ENCODE results near the gene CAMTA1.

Gene CAMTA1

GRCh38 chr1:7432102-7432899, 647.0 kb downstream of the CAMTA1 start:
- DNase-seq (ENCODE audit: low spot score in 2 of 2) (no peak), ATAC-seq (no peak)
- H3K9me3 Mint-ChIP-seq = peaks cover 4% of the 10 kb centered on the region
- H3K36me3 Mint-ChIP-seq = no peaks in the 10 kb centered on the region
- no peak overlapping the region for H3K27ac Mint-ChIP-seq
- H3K4me3 Mint-ChIP-seq = no peak overlapping the region
- no peaks in the 10 kb centered on the region for H3K4me1 Mint-ChIP-seq

- peaks cover 4% of the 10 kb centered on the region for H3K9me3 Mint-ChIP-seq
- H3K27ac Mint-ChIP-seq = no peak overlapping the region
- H3K4me1 Mint-ChIP-seq = no peaks in the 10 kb centered on the region
- H3K36me3 Mint-ChIP-seq = no peaks in the 10 kb centered on the region
- no peak for DNase-seq (ENCODE audit: low spot score in 2 of 2)
- no peak for ATAC-seq
- no peak overlapping the region for H3K4me3 Mint-ChIP-seq
Measured at GRCh38 chr1:7432900-7433380, 647.7 kb downstream of the CAMTA1 start.

- H3K27ac Mint-ChIP-seq = no peak overlapping the region
- peaks cover 4% of the 10 kb centered on the region for H3K9me3 Mint-ChIP-seq
- no peak for ATAC-seq
- no peaks in the 10 kb centered on the region for H3K4me1 Mint-ChIP-seq
- no peak overlapping the region for H3K4me3 Mint-ChIP-seq
- H3K36me3 Mint-ChIP-seq = no peaks in the 10 kb centered on the region
- DNase-seq (ENCODE audit: low spot score in 2 of 2) = no peak
Measured at GRCh38 chr1:7434566-7434965, 649.3 kb downstream of the CAMTA1 start.

DNA sequence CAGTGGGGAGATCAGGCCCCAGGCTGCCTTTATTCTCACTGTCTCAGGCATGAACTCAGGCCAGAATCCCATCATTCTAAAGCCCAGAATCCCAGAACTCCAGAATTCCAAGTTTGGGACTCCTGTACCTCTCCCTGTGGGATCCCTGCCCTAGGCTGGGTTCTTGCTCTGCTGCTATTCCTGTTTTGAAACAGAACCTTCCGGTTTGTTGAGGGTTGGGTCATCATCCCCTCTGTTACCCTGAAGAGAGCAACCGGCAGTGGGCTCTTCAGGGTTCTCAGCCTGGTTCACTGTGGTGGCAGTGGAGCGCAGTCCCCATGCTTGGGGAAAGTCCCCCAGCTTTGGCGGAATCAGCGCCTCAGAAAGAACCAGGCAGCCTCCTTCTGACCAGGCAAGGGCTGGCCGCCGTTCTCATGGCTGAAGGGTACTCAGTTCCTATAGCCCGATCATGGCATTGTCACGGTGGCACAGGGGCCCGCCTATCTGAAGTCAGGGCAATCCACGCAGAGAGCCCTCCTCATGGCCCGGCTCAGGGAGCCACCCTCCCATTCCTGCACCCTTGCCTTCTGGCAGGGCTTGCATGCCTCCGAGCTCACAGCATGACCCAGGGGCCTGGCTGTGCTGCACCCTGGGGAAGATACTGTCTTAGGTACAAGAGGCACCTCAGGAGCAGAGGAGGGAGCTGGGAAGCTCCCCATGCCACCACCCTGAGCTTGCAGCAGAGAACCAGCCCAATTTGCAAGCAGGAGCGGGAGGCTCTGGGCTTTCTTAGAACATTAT, 650.2 kb downstream of the CAMTA1 start:
- H3K4me1 Mint-ChIP-seq = no peaks in the 10 kb centered on the region
- no peak for ATAC-seq
- H3K36me3 Mint-ChIP-seq = no peaks in the 10 kb centered on the region
- H3K4me3 Mint-ChIP-seq = no peak overlapping the region
- no peak for DNase-seq (ENCODE audit: low spot score in 2 of 2)
- peaks cover 4% of the 10 kb centered on the region for H3K9me3 Mint-ChIP-seq
- no peak overlapping the region for H3K27ac Mint-ChIP-seq

DNA sequence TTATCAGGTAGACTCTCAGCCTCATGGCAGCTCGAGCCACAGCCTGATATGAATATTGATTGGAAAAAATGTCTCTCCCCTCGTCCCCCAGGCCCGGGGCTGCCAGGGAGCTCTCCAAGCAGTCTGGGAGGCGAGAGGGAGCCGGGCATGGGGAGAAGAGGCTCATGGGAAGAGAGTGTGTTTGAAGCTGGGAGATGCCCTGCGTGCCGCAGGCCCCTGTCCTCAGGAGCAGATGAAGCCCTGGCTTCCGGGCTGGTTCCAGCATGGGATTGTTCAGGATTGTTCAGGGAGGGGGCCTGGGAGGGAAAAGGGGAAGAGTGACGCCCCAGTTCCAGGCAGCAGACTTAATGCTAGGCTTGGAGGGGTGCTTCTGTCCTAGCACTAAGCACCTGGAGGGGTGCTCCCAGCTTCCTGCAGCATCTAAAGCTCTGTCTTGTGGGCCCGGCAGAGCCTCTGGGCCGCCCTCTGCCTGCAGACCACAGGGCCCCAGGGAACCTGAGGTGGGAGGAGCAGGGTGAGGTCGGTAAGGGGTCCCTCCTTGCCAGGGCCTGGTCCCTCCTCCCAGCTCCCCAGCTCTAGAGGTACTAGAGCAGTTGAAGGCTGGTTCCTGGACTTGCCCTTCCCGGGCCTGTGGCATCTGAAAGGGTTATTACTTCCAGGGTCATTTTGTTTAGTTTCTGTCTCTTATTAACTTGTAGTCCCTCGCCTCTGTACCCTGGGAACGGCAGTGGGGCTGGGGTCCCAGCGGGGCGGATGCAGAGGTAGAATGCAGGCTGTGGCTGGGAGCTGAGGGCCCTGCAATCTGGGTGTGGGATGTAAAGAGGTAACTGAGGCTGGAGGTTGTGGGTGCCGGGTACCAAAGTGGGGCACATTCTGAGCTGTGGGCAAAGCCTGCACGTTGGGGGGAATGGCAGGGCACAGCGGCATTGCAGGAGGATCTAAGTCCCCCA, 651.1 kb downstream of the CAMTA1 start:
- Mint-ChIP-seq H3K4me1 (no peaks in the 10 kb centered on the region), H3K36me3 (no peaks in the 10 kb centered on the region), H3K9me3 (peaks cover 4% of the 10 kb centered on the region), H3K4me3 (no peak overlapping the region), H3K27ac (no peak overlapping the region)
- no peak for DNase-seq (ENCODE audit: low spot score in 2 of 2)
- no peak for ATAC-seq

DNA sequence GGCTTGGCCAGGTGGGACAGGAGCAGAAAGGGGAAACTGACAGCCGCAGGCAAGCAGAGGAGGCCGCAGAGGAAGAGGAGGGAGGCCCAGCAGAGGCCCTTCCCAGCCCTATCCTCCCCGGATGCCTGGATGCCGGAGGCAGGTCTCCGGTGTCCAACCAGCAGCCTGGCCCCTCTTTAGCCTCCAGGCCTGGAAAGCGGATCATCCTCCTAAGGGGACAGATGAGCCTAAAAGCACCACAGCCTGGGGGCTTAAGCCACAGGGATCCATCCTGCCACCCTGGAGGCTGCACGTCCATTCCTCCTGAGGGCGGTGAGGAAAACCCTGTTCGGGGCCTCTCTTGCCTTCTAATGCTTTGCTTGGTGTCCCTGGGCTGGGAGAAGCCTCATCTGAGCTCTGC, 651.8 kb downstream of the CAMTA1 start:
- no peaks in the 10 kb centered on the region for H3K36me3 Mint-ChIP-seq
- no peak overlapping the region for H3K4me3 Mint-ChIP-seq
- H3K27ac Mint-ChIP-seq = no peak overlapping the region
- H3K4me1 Mint-ChIP-seq = no peaks in the 10 kb centered on the region
- DNase-seq (ENCODE audit: low spot score in 2 of 2) (no peak), ATAC-seq (no peak)
- peaks cover 4% of the 10 kb centered on the region for H3K9me3 Mint-ChIP-seq

- Mint-ChIP-seq H3K27ac (no peak overlapping the region), H3K36me3 (no peaks in the 10 kb centered on the region), H3K9me3 (peaks cover 4% of the 10 kb centered on the region), H3K4me3 (no peak overlapping the region), H3K4me1 (no peaks in the 10 kb centered on the region)
- no peak for ATAC-seq
- DNase-seq (ENCODE audit: low spot score in 2 of 2) = no peak
Measured at GRCh38 chr1:7437608-7438395, 652.5 kb downstream of the CAMTA1 start.

GRCh38 chr1:7438396-7438785, 653.1 kb downstream of the CAMTA1 start:
- H3K27ac Mint-ChIP-seq = no peak overlapping the region
- DNase-seq (ENCODE audit: low spot score in 2 of 2) (no peak), ATAC-seq (no peak)
- H3K4me1 Mint-ChIP-seq = no peaks in the 10 kb centered on the region
- no peaks in the 10 kb centered on the region for H3K36me3 Mint-ChIP-seq
- peaks cover 4% of the 10 kb centered on the region for H3K9me3 Mint-ChIP-seq
- no peak overlapping the region for H3K4me3 Mint-ChIP-seq

DNA sequence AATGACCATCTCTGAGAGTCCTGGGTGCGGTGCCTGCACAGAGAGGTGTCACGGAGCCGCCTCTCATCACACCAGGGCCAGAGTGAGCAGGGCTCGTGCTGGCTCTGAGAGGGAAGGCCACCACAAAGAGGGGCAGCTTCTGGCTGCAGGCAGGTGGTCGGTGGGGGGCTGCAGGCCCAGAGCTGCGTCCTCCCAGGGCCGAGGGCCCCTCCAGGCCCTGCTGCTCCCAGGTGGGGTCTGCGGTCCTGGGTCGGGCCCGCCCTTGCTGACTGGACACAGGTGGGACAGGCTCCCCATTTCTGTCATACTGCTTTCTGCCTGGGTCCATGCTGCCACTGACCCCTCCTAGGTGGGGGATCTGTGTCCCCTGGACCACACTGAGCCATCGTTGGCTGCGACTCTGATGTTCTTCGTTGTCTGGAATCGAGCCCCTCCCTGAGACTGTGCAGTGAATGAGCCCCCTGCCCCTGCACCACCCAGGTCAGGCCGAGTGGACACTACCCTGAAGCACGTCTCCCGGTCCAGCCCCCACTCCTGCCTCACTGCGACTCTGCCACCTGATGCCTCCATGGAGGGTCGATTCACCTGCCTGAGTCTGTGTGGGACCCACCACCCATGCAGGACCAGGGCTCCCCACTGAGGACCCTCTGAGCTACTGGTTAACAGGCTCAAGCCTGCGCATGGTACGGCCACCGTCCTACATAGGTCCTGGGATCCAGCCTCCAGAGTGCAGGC, 653.8 kb downstream of the CAMTA1 start:
- DNase-seq (ENCODE audit: low spot score in 2 of 2) = no peak
- H3K27ac Mint-ChIP-seq = no peak overlapping the region
- no peaks in the 10 kb centered on the region for H3K36me3 Mint-ChIP-seq
- H3K4me1 Mint-ChIP-seq = no peaks in the 10 kb centered on the region
- H3K9me3 Mint-ChIP-seq = peaks cover 3% of the 10 kb centered on the region
- peak; percentile 2 for ATAC-seq
- H3K4me3 Mint-ChIP-seq = no peak overlapping the region

- H3K4me3 Mint-ChIP-seq = no peak overlapping the region
- H3K4me1 Mint-ChIP-seq = peaks cover 5% of the 10 kb centered on the region
- ATAC-seq (no peak), DNase-seq (ENCODE audit: low spot score in 2 of 2) (no peak)
- H3K27ac Mint-ChIP-seq = no peak overlapping the region
- H3K36me3 Mint-ChIP-seq = no peaks in the 10 kb centered on the region
- H3K9me3 Mint-ChIP-seq = no peaks in the 10 kb centered on the region
Measured at GRCh38 chr1:7440154-7440553, 654.9 kb downstream of the CAMTA1 start.

GRCh38 chr1:7441143-7441841, 656.0 kb downstream of the CAMTA1 start:
- peaks cover 5% of the 10 kb centered on the region for H3K4me1 Mint-ChIP-seq
- no peak overlapping the region for H3K4me3 Mint-ChIP-seq
- DNase-seq (ENCODE audit: low spot score in 2 of 2) (no peak), ATAC-seq (no peak)
- no peaks in the 10 kb centered on the region for H3K9me3 Mint-ChIP-seq
- H3K36me3 Mint-ChIP-seq = no peaks in the 10 kb centered on the region
- H3K27ac Mint-ChIP-seq = no peak overlapping the region

GRCh38 chr1:7442036-7442435, 656.8 kb downstream of the CAMTA1 start:
- Mint-ChIP-seq H3K9me3 (no peaks in the 10 kb centered on the region), H3K27ac (no peak overlapping the region), H3K4me3 (no peak overlapping the region), H3K4me1 (peaks cover 5% of the 10 kb centered on the region), H3K36me3 (no peaks in the 10 kb centered on the region)
- DNase-seq (ENCODE audit: low spot score in 2 of 2) (no peak), ATAC-seq (no peak)

GRCh38 chr1:7442918-7443317, 657.7 kb downstream of the CAMTA1 start:
- H3K9me3 Mint-ChIP-seq = no peaks in the 10 kb centered on the region
- H3K4me1 Mint-ChIP-seq = peaks cover 5% of the 10 kb centered on the region
- DNase-seq (ENCODE audit: low spot score in 2 of 2) (no peak), ATAC-seq (no peak)
- H3K4me3 Mint-ChIP-seq = no peak overlapping the region
- no peaks in the 10 kb centered on the region for H3K36me3 Mint-ChIP-seq
- H3K27ac Mint-ChIP-seq = no peak overlapping the region
